ENCODE results near the gene UTS2B.
A peak's percentile ranks its signal among the peaks of the same experiment; 100 is the strongest.

The UTS2B gene

GRCh38 chr3:191352014-191352413 lies 21.7 kb upstream of the UTS2B start:
- peaks cover 91% of the 10 kb centered on the region for H3K79me2 ChIP-seq (ENCODE audit: control insufficient read depth, insufficient read depth, low read length, unreplicated experiment)

GRCh38 chr3:191350396-191351090 lies 20.2 kb upstream of the UTS2B start:
- no peaks in the 10 kb centered on the region for H3K27me3 ChIP-seq (ENCODE audit: insufficient read depth, low read length)
- H3K4me3 ChIP-seq (ENCODE audit: low read depth, low read length), result peak overlapping the region; percentile 10; the same call in 1 of the 2 replicates
- H3K4me1 ChIP-seq (ENCODE audit: control insufficient read depth, insufficient read depth, low read length, unreplicated experiment), result peaks cover 32% of the 10 kb centered on the region
- H3K36me3 ChIP-seq (ENCODE audit: insufficient read depth, low read length), result no peaks in the 10 kb centered on the region
- H3K27ac ChIP-seq (ENCODE audit: low read depth, low read length), result peak overlapping the region; percentile 35
- H3K79me2 ChIP-seq (ENCODE audit: control insufficient read depth, insufficient read depth, low read length, unreplicated experiment), result peaks cover 96% of the 10 kb centered on the region
- no peak overlapping the region for H2AFZ ChIP-seq (ENCODE audit: low read length, unreplicated experiment)

More at GRCh38 chr3:191352014-191352413, 21.7 kb upstream of the UTS2B start:
- H3K4me3 ChIP-seq (ENCODE audit: low read depth, low read length), result no peak overlapping the region
- H2AFZ ChIP-seq (ENCODE audit: low read length, unreplicated experiment), result no peak overlapping the region
- no peaks in the 10 kb centered on the region for H3K27me3 ChIP-seq (ENCODE audit: insufficient read depth, low read length)
- H3K27ac ChIP-seq (ENCODE audit: low read depth, low read length), result no peak overlapping the region
- H3K4me1 ChIP-seq (ENCODE audit: control insufficient read depth, insufficient read depth, low read length, unreplicated experiment), result peaks cover 43% of the 10 kb centered on the region
- H3K36me3 ChIP-seq (ENCODE audit: insufficient read depth, low read length), result no peaks in the 10 kb centered on the region

- H3K36me3 ChIP-seq (ENCODE audit: insufficient read depth, low read length), result no peaks in the 10 kb centered on the region
- no peak overlapping the region for H2AFZ ChIP-seq (ENCODE audit: low read length, unreplicated experiment)
- H3K4me1 ChIP-seq (ENCODE audit: control insufficient read depth, insufficient read depth, low read length, unreplicated experiment), result peaks cover 41% of the 10 kb centered on the region
- no peak overlapping the region for H3K27ac ChIP-seq (ENCODE audit: low read depth, low read length)
- H3K79me2 ChIP-seq (ENCODE audit: control insufficient read depth, insufficient read depth, low read length, unreplicated experiment), result peaks cover 99% of the 10 kb centered on the region
- H3K4me3 ChIP-seq (ENCODE audit: low read depth, low read length), result no peak overlapping the region
- H3K27me3 ChIP-seq (ENCODE audit: insufficient read depth, low read length), result no peaks in the 10 kb centered on the region
Observed at GRCh38 chr3:191348098-191348497, 17.8 kb upstream of the UTS2B start.

- Histone ChIP-seq H3K79me2 (ENCODE audit: control insufficient read depth, insufficient read depth, low read length, unreplicated experiment) (peaks cover 99% of the 10 kb centered on the region), H3K36me3 (ENCODE audit: insufficient read depth, low read length) (no peaks in the 10 kb centered on the region), H3K27ac (ENCODE audit: low read depth, low read length) (no peak overlapping the region), H2AFZ (ENCODE audit: low read length, unreplicated experiment) (no peak overlapping the region), H3K4me3 (ENCODE audit: low read depth, low read length) (no peak overlapping the region), H3K4me1 (ENCODE audit: control insufficient read depth, insufficient read depth, low read length, unreplicated experiment) (peaks cover 49% of the 10 kb centered on the region), H3K27me3 (ENCODE audit: insufficient read depth, low read length) (no peaks in the 10 kb centered on the region)
Observed at GRCh38 chr3:191347228-191347627, 16.9 kb upstream of the UTS2B start.

GRCh38 chr3:191345334-191345733 lies 15.0 kb upstream of the UTS2B start:
- Histone ChIP-seq H3K4me3 (ENCODE audit: low read depth, low read length) (no peak overlapping the region), H3K79me2 (ENCODE audit: control insufficient read depth, insufficient read depth, low read length, unreplicated experiment) (peaks cover 99% of the 10 kb centered on the region), H2AFZ (ENCODE audit: low read length, unreplicated experiment) (no peak overlapping the region), H3K36me3 (ENCODE audit: insufficient read depth, low read length) (no peaks in the 10 kb centered on the region), H3K27ac (ENCODE audit: low read depth, low read length) (no peak overlapping the region), H3K27me3 (ENCODE audit: insufficient read depth, low read length) (no peaks in the 10 kb centered on the region), H3K4me1 (ENCODE audit: control insufficient read depth, insufficient read depth, low read length, unreplicated experiment) (peaks cover 41% of the 10 kb centered on the region)

- Histone ChIP-seq H3K27me3 (ENCODE audit: insufficient read depth, low read length) (no peaks in the 10 kb centered on the region), H3K36me3 (ENCODE audit: insufficient read depth, low read length) (no peaks in the 10 kb centered on the region), H3K4me1 (ENCODE audit: control insufficient read depth, insufficient read depth, low read length, unreplicated experiment) (peaks cover 45% of the 10 kb centered on the region), H3K4me3 (ENCODE audit: low read depth, low read length) (no peak overlapping the region), H2AFZ (ENCODE audit: low read length, unreplicated experiment) (no peak overlapping the region), H3K27ac (ENCODE audit: low read depth, low read length) (peak overlapping the region; percentile 32; the same call in 1 of the 2 replicates), H3K79me2 (ENCODE audit: control insufficient read depth, insufficient read depth, low read length, unreplicated experiment) (peaks cover 99% of the 10 kb centered on the region)
Observed at GRCh38 chr3:191343913-191344312, 13.6 kb upstream of the UTS2B start.

- H3K36me3 ChIP-seq (ENCODE audit: insufficient read depth, low read length), result no peaks in the 10 kb centered on the region
- peak overlapping the region; percentile 32; the same call in 1 of the 2 replicates for H3K27ac ChIP-seq (ENCODE audit: low read depth, low read length)
- H3K79me2 ChIP-seq (ENCODE audit: control insufficient read depth, insufficient read depth, low read length, unreplicated experiment), result peaks cover 99% of the 10 kb centered on the region
- H3K4me1 ChIP-seq (ENCODE audit: control insufficient read depth, insufficient read depth, low read length, unreplicated experiment), result peaks cover 52% of the 10 kb centered on the region
- H2AFZ ChIP-seq (ENCODE audit: low read length, unreplicated experiment), result no peak overlapping the region
- no peak overlapping the region for H3K4me3 ChIP-seq (ENCODE audit: low read depth, low read length)
- H3K27me3 ChIP-seq (ENCODE audit: insufficient read depth, low read length), result no peaks in the 10 kb centered on the region
Observed at GRCh38 chr3:191343115-191343514, 12.8 kb upstream of the UTS2B start.

- H3K4me3 ChIP-seq (ENCODE audit: low read depth, low read length), result no peak overlapping the region
- H3K36me3 ChIP-seq (ENCODE audit: insufficient read depth, low read length), result no peaks in the 10 kb centered on the region
- H3K27me3 ChIP-seq (ENCODE audit: insufficient read depth, low read length), result no peaks in the 10 kb centered on the region
- H3K79me2 ChIP-seq (ENCODE audit: control insufficient read depth, insufficient read depth, low read length, unreplicated experiment), result peaks cover 96% of the 10 kb centered on the region
- H2AFZ ChIP-seq (ENCODE audit: low read length, unreplicated experiment), result no peak overlapping the region
- H3K4me1 ChIP-seq (ENCODE audit: control insufficient read depth, insufficient read depth, low read length, unreplicated experiment), result peaks cover 57% of the 10 kb centered on the region
- H3K27ac ChIP-seq (ENCODE audit: low read depth, low read length), result no peak overlapping the region
Observed at GRCh38 chr3:191342411-191342810, 12.1 kb upstream of the UTS2B start.

GRCh38 chr3:191342006-191342405 lies 11.7 kb upstream of the UTS2B start:
- peaks cover 96% of the 10 kb centered on the region for H3K79me2 ChIP-seq (ENCODE audit: control insufficient read depth, insufficient read depth, low read length, unreplicated experiment)
- H3K27ac ChIP-seq (ENCODE audit: low read depth, low read length), result no peak overlapping the region
- H3K27me3 ChIP-seq (ENCODE audit: insufficient read depth, low read length), result no peaks in the 10 kb centered on the region
- no peaks in the 10 kb centered on the region for H3K36me3 ChIP-seq (ENCODE audit: insufficient read depth, low read length)
- no peak overlapping the region for H3K4me3 ChIP-seq (ENCODE audit: low read depth, low read length)
- H3K4me1 ChIP-seq (ENCODE audit: control insufficient read depth, insufficient read depth, low read length, unreplicated experiment), result peaks cover 60% of the 10 kb centered on the region
- H2AFZ ChIP-seq (ENCODE audit: low read length, unreplicated experiment), result no peak overlapping the region

GRCh38 chr3:191340966-191341365 lies 10.6 kb upstream of the UTS2B start:
- Histone ChIP-seq H3K27me3 (ENCODE audit: insufficient read depth, low read length) (no peaks in the 10 kb centered on the region), H3K4me3 (ENCODE audit: low read depth, low read length) (no peak overlapping the region), H3K79me2 (ENCODE audit: control insufficient read depth, insufficient read depth, low read length, unreplicated experiment) (peaks cover 97% of the 10 kb centered on the region), H3K36me3 (ENCODE audit: insufficient read depth, low read length) (no peaks in the 10 kb centered on the region), H3K4me1 (ENCODE audit: control insufficient read depth, insufficient read depth, low read length, unreplicated experiment) (peaks cover 69% of the 10 kb centered on the region), H2AFZ (ENCODE audit: low read length, unreplicated experiment) (no peak overlapping the region), H3K27ac (ENCODE audit: low read depth, low read length) (no peak overlapping the region)

- Histone ChIP-seq H3K27ac (ENCODE audit: low read depth, low read length) (no peak overlapping the region), H3K4me1 (ENCODE audit: control insufficient read depth, insufficient read depth, low read length, unreplicated experiment) (peaks cover 73% of the 10 kb centered on the region), H2AFZ (ENCODE audit: low read length, unreplicated experiment) (no peak overlapping the region), H3K27me3 (ENCODE audit: insufficient read depth, low read length) (no peaks in the 10 kb centered on the region), H3K79me2 (ENCODE audit: control insufficient read depth, insufficient read depth, low read length, unreplicated experiment) (peaks cover 97% of the 10 kb centered on the region), H3K36me3 (ENCODE audit: insufficient read depth, low read length) (no peaks in the 10 kb centered on the region), H3K4me3 (ENCODE audit: low read depth, low read length) (no peak overlapping the region)
Observed at GRCh38 chr3:191340351-191340750, 10.0 kb upstream of the UTS2B start.
